Endothelial cell of umbilical vein (primary cell): ENCODE data around the gene FAM98C. TPM values are rescaled to one million over a fixed set of nuclear protein-coding genes. Genes with fewer than 3 reads are reported as not detected.
A peak's percentile ranks its signal among the peaks of the same experiment; 100 is the strongest.

ENCODE experiments used
- BruUV-seq: library from RNA; stranded (reverse); fragments of 400-500 nt; replicated peaks from 2 replicates; lab custom pipeline; 2021; lab: Mats Ljungman, UMichigan
- CTCF ChIA-PET: fragments of 300-600, 350-600 bp; sonication (Branson Sonifier 250); formaldehyde crosslinking; loops from one replicate; lab custom pipeline; 2021; ENCODE audit warnings: antibody characterized with exemption, inconsistent platforms; lab: Charles Lee
- POLR2A ChIA-PET: fragments of 300-600, 350-600 bp; sonication (Branson Sonifier 250); formaldehyde crosslinking; loops from one replicate; lab custom pipeline; 2021; ENCODE audit warnings: antibody characterized with exemption, inconsistent platforms; lab: Charles Lee
- DNase-seq: peaks from one replicate; pipeline ENCODE4 v3.0.0-alpha.2; 2011; ENCODE audit warnings: low read depth, low spot score
- FAIRE-seq: peaks from 2 replicates; lab custom pipeline; 2011; peaks lifted over from hg19 to GRCh38; lab: Jason Lieb, UNC
- H2AFZ ChIP-seq: 2 replicates; pipeline ENCODE4 v1.6.0; 2012; ENCODE audit warnings: low read depth, low read length, control low read depth, inconsistent platforms
- H3K27ac ChIP-seq: 2 replicates; pipeline ENCODE4 v1.5.1; 2011; ENCODE audit warnings: low read depth, mild to moderate bottlenecking, control low read depth, low read length, moderate library complexity; ENCODE audit not compliant: insufficient read depth
- H3K27me3 ChIP-seq, 2 experiments: 2 replicates each; pipeline versions ENCODE4 v1.6.0 to v1.6.1; 2011; ENCODE audit warnings: low read length in 2 of 2, mixed read lengths in 1 of 2; ENCODE audit not compliant: control insufficient read depth in 2 of 2, insufficient read depth in 2 of 2
- H3K36me3 ChIP-seq, 2 experiments: 2 replicates in 1 of 2; 3 replicates in 1 of 2; pipeline ENCODE4 v1.5.1; 2011; ENCODE audit warnings: low read length in 2 of 2, mild to moderate bottlenecking in 1 of 2, moderate library complexity in 1 of 2; ENCODE audit not compliant: control insufficient read depth in 2 of 2, insufficient read depth in 2 of 2; ENCODE audit errors: extremely low read depth in 1 of 2
- H3K4me1 ChIP-seq: 3 replicates; pipeline ENCODE4 v1.5.1; 2011; ENCODE audit warnings: mild to moderate bottlenecking, low read length; ENCODE audit not compliant: control insufficient read depth, insufficient read depth; ENCODE audit errors: extremely low read depth
- H3K4me2 ChIP-seq: 2 replicates; pipeline ENCODE4 v1.6.1; 2011; ENCODE audit warnings: low read length, control low read depth, mixed read lengths; ENCODE audit not compliant: insufficient read depth
- H3K4me3 ChIP-seq, 3 experiments: fragments of 200-600 bp in 1 of 3; sonication (generic), shearing (Covaris generic) in 1 of 3; replicated peaks in 1 of 3; 2 replicates each; pipeline ENCODE4 v1.5.1; 2011 to 2016; ENCODE audit warnings: control low read depth in 3 of 3, low read length in 3 of 3, mild to moderate bottlenecking in 2 of 3, inconsistent platforms in 1 of 3, low read depth in 1 of 3, moderate library complexity in 1 of 3; ENCODE audit not compliant: insufficient read depth in 1 of 3
- H3K79me2 ChIP-seq: 2 replicates; pipeline ENCODE4 v1.6.0; 2012; ENCODE audit warnings: low read length, inconsistent platforms; ENCODE audit not compliant: control insufficient read depth, insufficient read depth
- H3K9ac ChIP-seq: replicated peaks from 2 replicates; pipeline ENCODE3; 2011; ENCODE audit warnings: low read length, control low read depth; ENCODE audit not compliant: insufficient read depth; ENCODE audit errors: extremely low read depth
- H3K9me1 ChIP-seq: replicated peaks from 3 replicates; pipeline ENCODE4 v1.6.0; 2011; ENCODE audit warnings: mild to moderate bottlenecking, low read length; ENCODE audit not compliant: control insufficient read depth, insufficient read depth; ENCODE audit errors: extremely low read depth
- H3K9me3 ChIP-seq: replicated peaks from 2 replicates; pipeline ENCODE4 v1.5.1; 2012; ENCODE audit warnings: low read length, inconsistent platforms; ENCODE audit not compliant: control insufficient read depth, insufficient read depth
- H4K20me1 ChIP-seq: replicated peaks from 2 replicates; pipeline ENCODE3; 2011; ENCODE audit warnings: mild to moderate bottlenecking, low read length; ENCODE audit not compliant: control insufficient read depth, insufficient read depth; ENCODE audit errors: extremely low read depth
- CTCF ChIP-seq, 2 donors: IDR thresholded peaks; 1 replicate in 1 of 2; 2 replicates in 1 of 2; pipeline ENCODE4 v1.5.1; 2011; ENCODE audit warnings: low read length in 2 of 2, mild to moderate bottlenecking in 2 of 2, moderate library complexity in 2 of 2, control low read depth in 1 of 2, inconsistent platforms in 1 of 2, low read depth in 1 of 2; ENCODE audit not compliant: insufficient read depth in 1 of 2; ENCODE audit errors: extremely low read depth in 1 of 2
- EZH2 ChIP-seq: IDR thresholded peaks from 2 replicates; pipeline ENCODE4 v1.6.1; 2012; ENCODE audit warnings: borderline replicate concordance, low read depth, mild to moderate bottlenecking, moderate library complexity, low read length, inconsistent platforms; ENCODE audit not compliant: severe bottlenecking
- FOS ChIP-seq: IDR thresholded peaks from 2 replicates; pipeline ENCODE4 v1.6.1; 2011; ENCODE audit warnings: mild to moderate bottlenecking, low read length, moderate library complexity, borderline replicate concordance; ENCODE audit not compliant: insufficient read depth
- GATA2 ChIP-seq: IDR thresholded peaks from 2 replicates; pipeline ENCODE4 v1.7.0; 2011; ENCODE audit warnings: low read depth, mild to moderate bottlenecking, moderate library complexity, mixed read lengths, low read length; ENCODE audit not compliant: insufficient read length, insufficient read depth
- JUN ChIP-seq: IDR thresholded peaks from 2 replicates; pipeline ENCODE4 v1.6.1; 2011; ENCODE audit warnings: borderline replicate concordance, low read depth; ENCODE audit not compliant: insufficient read length, insufficient read depth
- MAX ChIP-seq: IDR thresholded peaks from 2 replicates; pipeline ENCODE4 v1.6.1; 2011; ENCODE audit not compliant: insufficient read depth, insufficient read length
- MYC ChIP-seq: IDR thresholded peaks from one replicate; pipeline ENCODE4 v1.6.1; 2011; ENCODE audit warnings: mild to moderate bottlenecking, low read depth, low read length
- POLR2A ChIP-seq: IDR thresholded peaks from 2 replicates; pipeline ENCODE4 v1.6.1; 2012; ENCODE audit warnings: low read depth, mild to moderate bottlenecking, control low read depth, low read length
- POLR2AphosphoS5 ChIP-seq: IDR thresholded peaks from 2 replicates; pipeline ENCODE4 v1.6.1; 2012; ENCODE audit warnings: low read depth, mild to moderate bottlenecking, control low read depth, low read length, moderate library complexity; ENCODE audit not compliant: insufficient read depth
- dilution Hi-C: fragments of 300-500 bp; cut with MboI; formaldehyde crosslinking; loops from one replicate; pipeline ENCODE4 v1.15.0; 2019; ENCODE audit warnings: low sequenced_read_pairs; ENCODE audit not compliant: extremely low pct_ligation_motif_present
- intact Hi-C: fragments of 100-400 bp; cut with micrococcal nuclease; formaldehyde crosslinking; loops from one replicate; pipeline ENCODE4 v1.10.0; 2022
- polyA plus RNA-seq, 4 experiments: library from polyadenylated mRNA; depleted of rRNA in 3 of 4; stranded (reverse) in 3 of 4; unstranded in 1 of 4; fragments of >200 nt; gene quantifications; 2 replicates each; pipeline versions ENCODE4 v1.2.1 to v1.2.3, GENCODE V29; 2011 to 2012; ENCODE audit warnings: missing spikeins in 1 of 4
- total RNA-seq: library from RNA; stranded (reverse); gene quantifications from 2 replicates; pipeline ENCODE4 v1.2.3, GENCODE V29; 2021

FAM98C gene
- total and polyA plus RNA-seq, 2 donors (not counting 3 experiments of a cell fraction or from before 2014, with no cell fraction given) = 12.6 to 13.0 TPM

DNA sequence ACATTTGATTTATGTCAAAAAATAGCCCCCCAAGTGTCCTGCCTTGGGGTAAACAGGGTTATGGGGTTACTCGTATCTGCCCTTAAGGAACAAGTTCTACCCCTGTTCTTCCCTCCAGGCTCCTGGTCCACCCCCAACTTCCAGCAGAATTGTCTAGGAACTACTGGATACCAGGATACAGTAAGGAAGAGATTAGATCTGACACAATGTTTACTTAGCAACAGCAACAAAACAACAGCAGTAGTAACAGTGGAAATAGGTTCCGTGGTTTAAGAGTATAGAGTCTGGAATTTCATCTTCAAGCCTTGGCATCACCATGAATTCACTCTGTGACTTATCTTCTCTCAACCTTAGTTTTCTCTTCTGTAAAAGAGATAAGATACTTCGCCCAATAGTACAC lies 1.7 kb upstream of the FAM98C start:
- Histone ChIP-seq H3K4me3 (no peak overlapping the region), H3K4me1 (peaks cover 2% of the 10 kb centered on the region), H2AFZ (no peak overlapping the region), H3K9me1 (no peaks in the 10 kb centered on the region), H3K27ac (no peak overlapping the region), H3K27me3 (no peaks in the 10 kb centered on the region), H3K79me2 (no peaks in the 10 kb centered on the region), H3K36me3 (no peaks in the 10 kb centered on the region), H3K4me2 (no peak overlapping the region), H4K20me1 (no peaks in the 10 kb centered on the region), H3K9me3 (no peaks in the 10 kb centered on the region), H3K9ac (no peak overlapping the region)
- TF ChIP-seq CTCF (IDR thresholded peaks at IDR 0.05; ENCODE audit: extremely low read depth in 1 of 2, insufficient read depth in 1 of 2, low read depth in 1 of 2, low read length in 2 of 2) (no peak), MAX (no peak), FOS (no peak), GATA2 (peak; percentile 14)
- CTCF ChIA-PET = no interaction called here
- no TSS peak for BruUV-seq
- DNase-seq = peak; percentile 45
- POLR2A ChIA-PET = no interaction called here
- FAIRE-seq = no peak
- intact Hi-C loops (loop anchor here (5.0 to 10.0 kb wide), 2 partner anchors 159 to 304 kb away; no protein-coding TSS in a partner anchor), dilution Hi-C loops (no loop called here)

DNA sequence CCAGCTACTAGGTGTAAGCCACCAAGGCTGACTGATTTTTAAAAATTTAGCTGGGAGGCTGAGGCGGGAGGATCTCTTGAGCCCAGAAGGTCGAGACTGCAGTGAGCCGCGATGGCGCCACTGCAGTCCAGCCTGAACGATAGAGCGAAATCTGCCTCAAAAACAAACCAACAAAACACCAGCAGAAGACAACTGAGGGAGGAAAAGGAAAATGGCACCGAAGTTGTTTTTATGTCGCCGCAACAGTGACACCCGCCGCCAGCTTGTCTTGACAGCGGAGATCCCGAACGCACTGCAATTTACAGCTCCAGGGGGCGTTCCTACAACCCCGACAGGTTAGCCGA lies 298 bp upstream of the FAM98C start:
- peak overlapping the region; percentile 88 for H2AFZ ChIP-seq
- H4K20me1 ChIP-seq = no peaks in the 10 kb centered on the region
- POLR2A ChIA-PET = interaction anchor here (1.2 to 2.4 kb wide), 3 partner anchors 15 to 528 kb away, joined by 4 to 11 read pairs (median 9); partner anchors contain the start of genes GGN, MRPS12, PSMD8 and SARS2
- H3K27ac ChIP-seq = no peak overlapping the region
- no peaks in the 10 kb centered on the region for H3K79me2 ChIP-seq
- FAIRE-seq (no peak), DNase-seq (no peak)
- H3K9me1 ChIP-seq = no peaks in the 10 kb centered on the region
- H3K4me1 ChIP-seq = peaks cover 2% of the 10 kb centered on the region
- intact Hi-C loops = loop anchor here (2.0 to 10.0 kb wide), 4 partner anchors 28 to 302 kb away; partner anchors contain the start of gene PSMD8
- H3K9ac ChIP-seq = no peak overlapping the region
- H3K36me3 ChIP-seq = no peaks in the 10 kb centered on the region
- CTCF ChIA-PET = interaction anchor here (0.6 to 3.4 kb wide), 51 partner anchors 8 to 924 kb away, joined by 3 to 66 read pairs (median 4); partner anchors contain the start of genes C19orf33, CATSPERG, EIF3K and GGN
- peak overlapping the region; percentile 69 for H3K4me2 ChIP-seq
- peak overlapping the region in 2 of 3 experiments; percentile 25 to 37 for H3K4me3 ChIP-seq
- H3K9me3 ChIP-seq = no peaks in the 10 kb centered on the region
- H3K27me3 ChIP-seq = no peaks in the 10 kb centered on the region
- no peak for TF ChIP-seq JUN
- no peak for TF ChIP-seq EZH2
- TF ChIP-seq MAX = no peak
- TF ChIP-seq CTCF (IDR thresholded peaks at IDR 0.05; ENCODE audit: extremely low read depth in 1 of 2, insufficient read depth in 1 of 2, low read depth in 1 of 2, low read length in 2 of 2) = no peak
- TF ChIP-seq POLR2AphosphoS5 = no peak
- no peak for TF ChIP-seq MYC
- no peak for TF ChIP-seq GATA2
- no peak for TF ChIP-seq POLR2A
- TF ChIP-seq FOS = no peak
- dilution Hi-C loops = no loop called here
- BruUV-seq = no TSS peak
